Panc1 (cell line): ENCODE data around the gene SYNM. TPM values are rescaled to one million over a fixed set of nuclear protein-coding genes. Genes with fewer than 3 reads are reported as not detected.

Experiments used
- ATAC-seq: fragments of 200-7000 bp; cut with Tn5 transposase; 2 replicates; pipeline ENCODE4 v1.9.1; 2020; ENCODE audit warnings: mild to moderate bottlenecking, moderate library complexity
- BruUV-seq: library from RNA; stranded (reverse); fragments of 400-500 nt; replicated peaks from 2 replicates; lab custom pipeline; 2021; lab: Mats Ljungman, UMichigan
- CTCF ChIA-PET: fragments of 300-600 bp; sonication (Branson Sonifier 250); formaldehyde crosslinking; loops from one replicate; lab custom pipeline; 2022; ENCODE audit warnings: antibody characterized with exemption; lab: Charles Lee
- POLR2A ChIA-PET: fragments of 300-600 bp; sonication (Branson Sonifier 250); formaldehyde crosslinking; loops from one replicate; lab custom pipeline; 2022; ENCODE audit warnings: antibody characterized with exemption; lab: Charles Lee
- DNase-seq: peaks from one replicate; pipeline ENCODE4 v3.0.0-alpha.2; 2010; ENCODE audit warnings: low read depth, low spot score
- H3K27ac ChIP-seq: 2 replicates; pipeline ENCODE4 v1.5.1; 2011; ENCODE audit warnings: mild to moderate bottlenecking, low read length, inconsistent platforms
- H3K27me3 ChIP-seq: fragments of 200-500 bp; sonication (Bioruptor generic); 2 replicates; pipeline ENCODE4 v1.6.0; 2014; ENCODE audit warnings: low read length, inconsistent platforms; ENCODE audit not compliant: control insufficient read depth, insufficient read depth
- H3K36me3 ChIP-seq: fragments of 200-500 bp; sonication (Bioruptor generic); 2 replicates; pipeline ENCODE4 v1.5.1; 2014; ENCODE audit warnings: inconsistent platforms, mild to moderate bottlenecking, low read length, moderate library complexity; ENCODE audit not compliant: control insufficient read depth, insufficient read depth
- H3K4me1 ChIP-seq: 2 replicates; pipeline ENCODE4 v1.5.1; 2011; ENCODE audit warnings: inconsistent platforms, mild to moderate bottlenecking, low read length, moderate library complexity; ENCODE audit not compliant: control insufficient read depth, insufficient read depth
- H3K4me3 ChIP-seq, 2 experiments: 2 replicates each; pipeline ENCODE4 v1.5.1; 2011 to 2012; ENCODE audit warnings: low read depth in 2 of 2, low read length in 2 of 2, mild to moderate bottlenecking in 2 of 2, inconsistent platforms in 1 of 2, moderate library complexity in 1 of 2
- H3K9me3 ChIP-seq: fragments of 200-500 bp; sonication (Bioruptor generic); 2 replicates; pipeline ENCODE4 v1.5.1; 2014; ENCODE audit warnings: low read depth, mild to moderate bottlenecking, inconsistent platforms, low read length, moderate library complexity; ENCODE audit not compliant: control insufficient read depth, insufficient read depth
- POLR2AphosphoS5 ChIP-seq: IDR thresholded peaks from 2 replicates; pipeline ENCODE4 v1.6.1; 2012; ENCODE audit warnings: mild to moderate bottlenecking, low read depth, low read length, moderate library complexity
- SIN3A ChIP-seq: IDR thresholded peaks from 2 replicates; pipeline ENCODE4 v1.6.1; 2012; ENCODE audit warnings: low read depth, mild to moderate bottlenecking, low read length, moderate library complexity, borderline replicate concordance; ENCODE audit not compliant: insufficient read depth
- TCF7L2 ChIP-seq: IDR thresholded peaks from 2 replicates; pipeline ENCODE4 v1.6.1; 2011; ENCODE audit warnings: mild to moderate bottlenecking, low read depth, low read length, inconsistent platforms
- in situ Hi-C: cut with HindIII; loops from 2 replicates; pipeline ENCODE4 v1.10.0; 2016; ENCODE audit warnings: low sequenced_read_pairs, low pct_unique_long_range_greater_than_20kb
- intact Hi-C: fragments of 100-400 bp; cut with micrococcal nuclease; formaldehyde crosslinking; loops from one replicate; pipeline ENCODE4 v1.10.0; 2022; ENCODE audit not compliant: unreplicated experiment
- total RNA-seq: library from RNA; stranded (reverse); gene quantifications from one replicate; pipeline ENCODE4 v1.2.1, GENCODE V29; 2021; ENCODE audit not compliant: unreplicated experiment
- TF ChIP-seq, protein P1 (sequence below): fragments of 450-650 bp; IDR thresholded peaks from 2 replicates; pipeline ENCODE4 v1.5.1; 2017; ENCODE audit warnings: mild to moderate bottlenecking
- TF ChIP-seq, protein P2 (sequence below), 2 experiments: IDR thresholded peaks; 2 replicates each; pipeline ENCODE4 v1.6.1; 2011 to 2012; ENCODE audit warnings: low read depth in 2 of 2, control low read depth in 1 of 2, low read length in 1 of 2, mild to moderate bottlenecking in 1 of 2, moderate library complexity in 1 of 2; ENCODE audit not compliant: insufficient read depth in 1 of 2

The SYNM gene
- total RNA-seq, 1 experiment from 2014 or later, result 38.9 TPM

DNA sequence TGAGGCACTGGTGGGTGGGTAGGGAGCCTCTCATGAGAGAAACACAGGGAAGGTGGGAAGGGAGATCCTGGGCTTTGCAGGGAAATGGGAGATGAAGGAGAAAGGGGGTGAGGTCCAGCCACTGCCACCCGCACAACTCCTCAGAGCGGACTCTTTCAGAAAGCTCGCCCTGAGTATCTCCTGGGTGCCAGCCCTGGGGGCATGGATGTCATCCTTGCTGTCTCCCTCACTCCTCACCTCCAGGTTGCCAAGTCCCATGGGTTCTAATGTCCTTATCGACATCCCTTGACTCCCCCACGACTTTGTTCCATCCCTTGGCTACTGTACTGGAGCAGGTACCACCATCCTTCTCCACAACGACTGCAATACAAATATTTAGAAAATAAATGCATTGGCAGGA, 40.9 kb downstream of the SYNM start:
- Histone ChIP-seq H3K4me3 (no peak overlapping the region), H3K36me3 (no peaks in the 10 kb centered on the region), H3K27ac (no peak overlapping the region), H3K27me3 (no peaks in the 10 kb centered on the region), H3K4me1 (no peaks in the 10 kb centered on the region), H3K9me3 (no peaks in the 10 kb centered on the region)
- ATAC-seq (no peak), DNase-seq (no peak)
- TF ChIP-seq TCF7L2 (no peak), POLR2AphosphoS5 (no peak), SIN3A (no peak)
- TF ChIP-seq, protein P1, sequence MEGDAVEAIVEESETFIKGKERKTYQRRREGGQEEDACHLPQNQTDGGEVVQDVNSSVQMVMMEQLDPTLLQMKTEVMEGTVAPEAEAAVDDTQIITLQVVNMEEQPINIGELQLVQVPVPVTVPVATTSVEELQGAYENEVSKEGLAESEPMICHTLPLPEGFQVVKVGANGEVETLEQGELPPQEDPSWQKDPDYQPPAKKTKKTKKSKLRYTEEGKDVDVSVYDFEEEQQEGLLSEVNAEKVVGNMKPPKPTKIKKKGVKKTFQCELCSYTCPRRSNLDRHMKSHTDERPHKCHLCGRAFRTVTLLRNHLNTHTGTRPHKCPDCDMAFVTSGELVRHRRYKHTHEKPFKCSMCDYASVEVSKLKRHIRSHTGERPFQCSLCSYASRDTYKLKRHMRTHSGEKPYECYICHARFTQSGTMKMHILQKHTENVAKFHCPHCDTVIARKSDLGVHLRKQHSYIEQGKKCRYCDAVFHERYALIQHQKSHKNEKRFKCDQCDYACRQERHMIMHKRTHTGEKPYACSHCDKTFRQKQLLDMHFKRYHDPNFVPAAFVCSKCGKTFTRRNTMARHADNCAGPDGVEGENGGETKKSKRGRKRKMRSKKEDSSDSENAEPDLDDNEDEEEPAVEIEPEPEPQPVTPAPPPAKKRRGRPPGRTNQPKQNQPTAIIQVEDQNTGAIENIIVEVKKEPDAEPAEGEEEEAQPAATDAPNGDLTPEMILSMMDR, result no peak
- TF ChIP-seq, protein P2, sequence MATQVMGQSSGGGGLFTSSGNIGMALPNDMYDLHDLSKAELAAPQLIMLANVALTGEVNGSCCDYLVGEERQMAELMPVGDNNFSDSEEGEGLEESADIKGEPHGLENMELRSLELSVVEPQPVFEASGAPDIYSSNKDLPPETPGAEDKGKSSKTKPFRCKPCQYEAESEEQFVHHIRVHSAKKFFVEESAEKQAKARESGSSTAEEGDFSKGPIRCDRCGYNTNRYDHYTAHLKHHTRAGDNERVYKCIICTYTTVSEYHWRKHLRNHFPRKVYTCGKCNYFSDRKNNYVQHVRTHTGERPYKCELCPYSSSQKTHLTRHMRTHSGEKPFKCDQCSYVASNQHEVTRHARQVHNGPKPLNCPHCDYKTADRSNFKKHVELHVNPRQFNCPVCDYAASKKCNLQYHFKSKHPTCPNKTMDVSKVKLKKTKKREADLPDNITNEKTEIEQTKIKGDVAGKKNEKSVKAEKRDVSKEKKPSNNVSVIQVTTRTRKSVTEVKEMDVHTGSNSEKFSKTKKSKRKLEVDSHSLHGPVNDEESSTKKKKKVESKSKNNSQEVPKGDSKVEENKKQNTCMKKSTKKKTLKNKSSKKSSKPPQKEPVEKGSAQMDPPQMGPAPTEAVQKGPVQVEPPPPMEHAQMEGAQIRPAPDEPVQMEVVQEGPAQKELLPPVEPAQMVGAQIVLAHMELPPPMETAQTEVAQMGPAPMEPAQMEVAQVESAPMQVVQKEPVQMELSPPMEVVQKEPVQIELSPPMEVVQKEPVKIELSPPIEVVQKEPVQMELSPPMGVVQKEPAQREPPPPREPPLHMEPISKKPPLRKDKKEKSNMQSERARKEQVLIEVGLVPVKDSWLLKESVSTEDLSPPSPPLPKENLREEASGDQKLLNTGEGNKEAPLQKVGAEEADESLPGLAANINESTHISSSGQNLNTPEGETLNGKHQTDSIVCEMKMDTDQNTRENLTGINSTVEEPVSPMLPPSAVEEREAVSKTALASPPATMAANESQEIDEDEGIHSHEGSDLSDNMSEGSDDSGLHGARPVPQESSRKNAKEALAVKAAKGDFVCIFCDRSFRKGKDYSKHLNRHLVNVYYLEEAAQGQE (IDR thresholded peaks at IDR 0.05; ENCODE audit: insufficient read depth in 1 of 2, low read depth in 2 of 2, low read length in 1 of 2), result no peak
- BruUV-seq, result no TSS peak
- intact Hi-C loops, result no loop called here
- in situ Hi-C loops, result no loop called here
- ChIA-PET POLR2A (no interaction called here), CTCF (no interaction called here)

DNA sequence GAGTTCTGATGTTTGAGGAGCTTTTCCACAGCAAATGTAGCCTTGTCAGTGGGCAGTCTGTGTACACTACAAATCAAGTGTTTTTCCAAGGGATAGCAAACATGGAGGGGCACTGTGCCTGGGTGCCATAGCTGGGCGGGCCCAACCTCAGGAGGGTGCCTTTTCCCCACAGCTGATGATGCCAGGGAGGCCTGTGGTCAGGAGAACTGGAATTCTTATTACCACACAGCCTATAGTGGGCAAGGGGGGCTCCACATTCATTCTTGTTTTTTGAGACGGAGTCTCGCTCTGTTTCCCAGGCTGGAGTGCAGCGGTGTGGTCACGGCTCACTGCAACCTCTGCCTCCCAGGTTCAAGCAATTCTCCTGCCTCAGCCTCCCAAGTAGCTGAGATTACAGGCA, 41.8 kb downstream of the SYNM start:
- in situ Hi-C loops (no loop called here), intact Hi-C loops (no loop called here)
- no peak for TF ChIP-seq POLR2AphosphoS5
- TF ChIP-seq, protein P2 (IDR thresholded peaks at IDR 0.05; ENCODE audit: insufficient read depth in 1 of 2, low read depth in 2 of 2, low read length in 1 of 2), result no peak
- TF ChIP-seq, protein P1, result no peak
- no peak for TF ChIP-seq TCF7L2
- no peak for TF ChIP-seq SIN3A
- H3K27ac ChIP-seq, result no peak overlapping the region
- no peaks in the 10 kb centered on the region for H3K36me3 ChIP-seq
- no peaks in the 10 kb centered on the region for H3K9me3 ChIP-seq
- no peak for DNase-seq
- no peaks in the 10 kb centered on the region for H3K27me3 ChIP-seq
- H3K4me1 ChIP-seq, result no peaks in the 10 kb centered on the region
- no peak overlapping the region for H3K4me3 ChIP-seq
- ChIA-PET POLR2A (no interaction called here), CTCF (interaction anchor here (0.7 kb wide), 1 partner anchor 17 kb away, joined by 6 read pairs; no protein-coding TSS in a partner anchor)
- BruUV-seq, result no TSS peak
- ATAC-seq, result no peak
